HG03575 (cell line): ENCODE data around the gene RAET1L.
"Not testable (repeated sequence)": the region's sequence is repeated elsewhere in the genome, so short reads cannot be mapped to it uniquely, and the experiment has no call there.

Experiments
- ATAC-seq: cut with Tn5 transposase; IDR thresholded peaks from one replicate; pipeline ENCODE4 v1.9.1; 2021; ENCODE audit not compliant: unreplicated experiment, insufficient number of reproducible peaks, low FRiP score; ENCODE audit errors: extremely low read depth

RAET1L gene

GRCh38 chr6:149974394-149974793 is 50.9 kb downstream of the RAET1L start:
- not testable (repeated sequence) for ATAC-seq

GRCh38 chr6:149969635-149970034 is 55.7 kb downstream of the RAET1L start:
- no peak for ATAC-seq

DNA sequence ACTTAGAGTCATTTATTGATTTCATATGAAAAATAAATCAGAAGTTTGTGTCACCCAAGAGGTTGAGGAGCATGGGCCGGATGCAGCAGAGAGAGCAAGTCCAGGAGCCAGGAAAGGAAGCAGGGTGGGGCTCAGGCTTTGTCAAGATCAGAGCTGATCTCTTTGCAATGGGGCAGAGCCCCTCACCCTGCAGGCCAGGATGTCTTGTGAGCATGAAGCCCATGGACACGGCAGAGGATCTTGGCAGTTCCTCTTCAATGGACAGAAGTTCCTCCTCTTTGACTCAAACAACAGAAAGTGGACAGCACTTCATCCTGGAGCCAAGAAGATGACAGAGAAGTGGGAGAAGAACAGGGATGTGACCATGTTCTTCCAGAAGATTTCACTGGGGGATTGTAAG is 56.4 kb downstream of the RAET1L start:
- not testable (repeated sequence) for ATAC-seq
